ENCODE measurements around the gene SMOC2.
"Not testable (repeated sequence)": the region's sequence is repeated elsewhere in the genome, so short reads cannot be mapped to it uniquely, and the experiment has no call there.

The SMOC2 gene

DNA sequence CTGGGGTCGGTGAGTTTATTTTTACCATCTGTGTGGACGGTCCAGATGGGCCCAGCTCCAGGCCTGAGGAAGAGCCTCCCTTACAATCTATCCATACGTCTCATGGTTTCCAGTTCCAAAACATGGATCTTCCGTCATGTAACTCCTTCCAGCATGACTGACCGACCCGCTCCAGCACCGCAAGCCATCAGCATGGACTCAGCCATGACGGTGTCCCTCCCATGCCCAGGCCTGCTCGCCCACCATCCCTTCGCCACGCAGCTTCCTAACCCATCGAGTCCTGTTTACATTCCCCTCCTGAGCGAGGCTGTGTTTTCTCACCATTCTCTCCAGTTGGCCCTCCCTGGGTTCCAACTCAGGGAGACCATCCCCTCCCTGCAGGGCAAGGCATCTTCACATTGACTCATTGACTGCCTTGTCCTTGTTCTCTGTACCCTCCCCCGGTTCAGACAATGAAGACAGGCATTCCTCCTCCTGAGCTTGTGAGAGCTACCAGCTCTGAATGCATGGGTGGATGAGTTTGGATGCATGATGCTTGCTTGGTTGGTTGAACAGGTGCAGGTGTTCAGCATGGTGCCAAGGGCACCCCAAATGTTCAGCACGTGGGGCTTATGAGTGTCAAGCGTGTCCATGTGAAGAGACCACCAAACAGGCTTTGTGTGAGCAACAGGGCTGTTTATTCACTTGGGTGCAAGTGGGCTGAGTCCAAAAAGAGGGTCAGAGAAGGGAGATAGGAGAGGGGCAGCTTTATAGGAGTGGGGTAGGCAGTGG is 235.8 kb downstream of the SMOC2 start:
- Histone ChIP-seq H3K27ac (no peak overlapping the region), H3K9ac (ENCODE audit: insufficient read length) (no peak overlapping the region), H3K36me3 (ENCODE audit: insufficient read depth, low read length) (no peaks in the 10 kb centered on the region), H3K4me3 (no peak overlapping the region), H3K9me3 (ENCODE audit: low read depth, low read length) (no peaks in the 10 kb centered on the region)
- DNase-seq (ENCODE audit: low read depth, low spot score): no peak
- no peak for TF ChIP-seq POLR2AphosphoS5 (IDR thresholded peaks at IDR 0.05; ENCODE audit: borderline replicate concordance, low read depth, low read length)
- no peak for TF ChIP-seq FOXP2 (optimal IDR thresholded peaks at IDR 0.05; ENCODE audit: control extremely low read depth, extremely low read length, insufficient read depth)
- TF ChIP-seq EZH2 (IDR thresholded peaks at IDR 0.05): no peak

DNA sequence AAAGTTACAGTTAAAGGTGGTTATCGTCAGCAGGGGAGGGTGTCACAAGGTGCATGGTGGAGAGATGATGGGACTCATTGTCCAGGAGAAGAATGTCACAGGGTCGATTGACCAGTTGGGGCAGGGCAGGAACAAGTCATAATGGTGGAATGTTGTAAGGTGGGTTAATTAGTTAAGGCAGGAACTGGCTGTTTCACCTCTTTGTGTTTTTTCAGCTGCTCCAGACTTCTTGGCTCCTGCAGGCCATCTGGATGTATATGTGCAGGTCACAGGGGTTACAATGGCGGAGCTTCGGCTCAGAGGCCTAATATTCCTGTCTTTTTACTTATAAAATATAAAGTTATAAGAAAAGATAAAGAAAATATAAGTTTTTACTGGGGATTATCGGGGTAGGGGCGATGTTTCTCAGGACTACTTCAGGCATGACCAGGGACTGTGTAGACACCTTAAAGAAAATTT is 236.4 kb downstream of the SMOC2 start:
- H3K9me3 ChIP-seq (ENCODE audit: low read depth, low read length); H3K36me3 ChIP-seq (ENCODE audit: insufficient read depth, low read length); DNase-seq (ENCODE audit: low read depth, low spot score); H3K4me3 ChIP-seq; H3K9ac ChIP-seq (ENCODE audit: insufficient read length); H3K27ac ChIP-seq: not testable (repeated sequence)

DNA sequence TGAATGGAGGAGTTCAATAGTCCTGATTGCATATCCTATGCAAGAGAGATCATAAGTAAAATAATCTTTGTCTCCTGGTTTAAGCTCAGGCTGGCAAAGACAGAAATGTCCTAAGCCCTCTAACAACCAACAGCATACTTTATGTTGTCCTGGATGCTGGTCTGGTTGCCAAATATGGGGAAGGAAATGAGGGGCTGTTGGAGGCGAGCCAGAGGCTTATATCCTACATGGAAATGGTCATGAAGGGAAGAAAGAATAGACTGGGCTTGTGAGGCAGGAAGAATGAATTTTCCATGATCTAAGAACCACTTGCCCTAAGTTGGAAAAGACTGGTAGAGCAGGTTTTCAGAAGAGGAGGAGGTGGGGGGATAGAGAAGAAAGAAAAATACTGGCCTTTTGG is 237.1 kb downstream of the SMOC2 start:
- Histone ChIP-seq H3K4me3 (no peak overlapping the region), H3K27ac (no peak overlapping the region)
- TF ChIP-seq FOXP2 (optimal IDR thresholded peaks at IDR 0.05; ENCODE audit: control extremely low read depth, extremely low read length, insufficient read depth) (no peak), POLR2AphosphoS5 (IDR thresholded peaks at IDR 0.05; ENCODE audit: borderline replicate concordance, low read depth, low read length) (no peak), EZH2 (IDR thresholded peaks at IDR 0.05) (no peak)

DNA sequence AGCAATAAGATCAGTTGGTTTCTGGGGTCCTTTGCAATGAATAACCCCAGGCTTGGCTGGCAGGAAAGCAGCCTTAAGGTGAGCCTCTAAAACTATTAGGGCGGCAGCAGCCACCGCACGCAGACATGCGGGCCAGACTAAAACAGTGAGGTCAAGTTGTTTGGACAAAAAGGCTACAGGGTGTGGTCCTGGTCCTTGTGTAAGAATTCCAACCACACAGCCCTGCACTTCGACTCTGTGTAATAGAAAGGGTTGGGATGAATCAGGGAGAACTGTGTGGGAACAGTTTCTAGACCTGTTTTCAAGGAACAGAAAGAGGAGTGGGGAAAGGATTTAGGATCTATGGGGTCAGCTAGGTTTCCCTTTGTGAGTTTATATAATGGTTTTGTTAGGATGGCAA is 237.6 kb downstream of the SMOC2 start:
- Histone ChIP-seq H3K27ac (no peak overlapping the region), H3K9ac (ENCODE audit: insufficient read length) (no peak overlapping the region), H3K36me3 (ENCODE audit: insufficient read depth, low read length) (no peaks in the 10 kb centered on the region), H3K9me3 (ENCODE audit: low read depth, low read length) (no peaks in the 10 kb centered on the region), H3K4me3 (no peak overlapping the region)
- TF ChIP-seq EZH2 (IDR thresholded peaks at IDR 0.05): no peak
- no peak for TF ChIP-seq FOXP2 (optimal IDR thresholded peaks at IDR 0.05; ENCODE audit: control extremely low read depth, extremely low read length, insufficient read depth)
- no peak for TF ChIP-seq POLR2AphosphoS5 (IDR thresholded peaks at IDR 0.05; ENCODE audit: borderline replicate concordance, low read depth, low read length)
- no peak for DNase-seq (ENCODE audit: low read depth, low spot score)

More for the DNA sequence above, 237.1 kb downstream of the SMOC2 start:
- DNase-seq (ENCODE audit: low read depth, low spot score): no peak
- Histone ChIP-seq H3K36me3 (ENCODE audit: insufficient read depth, low read length) (no peaks in the 10 kb centered on the region), H3K9me3 (ENCODE audit: low read depth, low read length) (no peaks in the 10 kb centered on the region), H3K9ac (ENCODE audit: insufficient read length) (no peak overlapping the region)

DNA sequence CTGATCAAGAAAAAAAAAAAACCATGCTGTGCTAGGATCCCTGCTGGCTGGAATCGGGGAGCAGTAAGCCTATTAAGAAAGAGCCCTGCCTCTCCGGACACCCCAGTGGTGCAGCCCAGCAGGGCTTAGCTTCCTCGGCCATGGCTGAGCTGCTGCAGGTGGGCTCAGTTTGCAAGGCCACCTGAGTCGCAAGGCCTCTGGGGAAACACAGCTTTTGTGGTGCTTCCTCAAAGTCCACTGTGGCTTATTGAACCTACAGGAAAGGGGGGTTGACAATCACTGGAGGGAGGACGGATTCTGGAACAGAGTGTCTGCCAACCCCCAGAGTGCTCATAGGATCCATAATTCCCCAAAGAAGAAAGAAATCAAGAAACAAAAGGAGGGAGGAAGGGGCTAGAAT is 240.8 kb downstream of the SMOC2 start:
- TF ChIP-seq FOXP2 (optimal IDR thresholded peaks at IDR 0.05; ENCODE audit: control extremely low read depth, extremely low read length, insufficient read depth) (no peak), EZH2 (IDR thresholded peaks at IDR 0.05) (no peak), POLR2AphosphoS5 (IDR thresholded peaks at IDR 0.05; ENCODE audit: borderline replicate concordance, low read depth, low read length) (no peak)
- Histone ChIP-seq H3K9ac (ENCODE audit: insufficient read length) (no peak overlapping the region), H3K9me3 (ENCODE audit: low read depth, low read length) (no peaks in the 10 kb centered on the region), H3K27ac (no peak overlapping the region), H3K36me3 (ENCODE audit: insufficient read depth, low read length) (no peaks in the 10 kb centered on the region), H3K4me3 (no peak overlapping the region)
- no peak for DNase-seq (ENCODE audit: low read depth, low spot score)

DNA sequence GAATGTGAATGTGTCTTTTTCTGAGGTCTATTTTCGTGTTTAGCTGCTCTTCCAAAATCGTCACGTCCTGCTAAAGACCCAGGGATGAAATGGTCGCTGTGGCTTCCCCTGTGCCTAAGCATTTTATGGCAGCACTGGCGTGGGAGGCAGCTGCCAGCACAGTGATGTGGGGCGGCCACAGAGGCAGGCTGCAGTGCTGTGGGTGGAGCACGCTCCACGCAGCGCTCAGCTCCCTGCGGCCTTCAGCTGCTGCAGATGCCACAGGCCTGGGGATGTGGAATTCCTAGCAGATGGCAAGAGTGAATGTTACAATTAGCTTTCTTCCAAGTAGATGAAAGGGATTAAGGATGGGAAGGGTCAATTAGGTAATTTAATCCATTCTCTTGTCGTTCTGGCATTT is 242.6 kb downstream of the SMOC2 start:
- Histone ChIP-seq H3K9ac (ENCODE audit: insufficient read length) (no peak overlapping the region), H3K36me3 (ENCODE audit: insufficient read depth, low read length) (no peaks in the 10 kb centered on the region), H3K4me3 (no peak overlapping the region), H3K9me3 (ENCODE audit: low read depth, low read length) (no peaks in the 10 kb centered on the region), H3K27ac (no peak overlapping the region)
- TF ChIP-seq FOXP2 (optimal IDR thresholded peaks at IDR 0.05; ENCODE audit: control extremely low read depth, extremely low read length, insufficient read depth) (no peak), EZH2 (IDR thresholded peaks at IDR 0.05) (no peak), POLR2AphosphoS5 (IDR thresholded peaks at IDR 0.05; ENCODE audit: borderline replicate concordance, low read depth, low read length) (no peak)
- no peak for DNase-seq (ENCODE audit: low read depth, low spot score)

DNA sequence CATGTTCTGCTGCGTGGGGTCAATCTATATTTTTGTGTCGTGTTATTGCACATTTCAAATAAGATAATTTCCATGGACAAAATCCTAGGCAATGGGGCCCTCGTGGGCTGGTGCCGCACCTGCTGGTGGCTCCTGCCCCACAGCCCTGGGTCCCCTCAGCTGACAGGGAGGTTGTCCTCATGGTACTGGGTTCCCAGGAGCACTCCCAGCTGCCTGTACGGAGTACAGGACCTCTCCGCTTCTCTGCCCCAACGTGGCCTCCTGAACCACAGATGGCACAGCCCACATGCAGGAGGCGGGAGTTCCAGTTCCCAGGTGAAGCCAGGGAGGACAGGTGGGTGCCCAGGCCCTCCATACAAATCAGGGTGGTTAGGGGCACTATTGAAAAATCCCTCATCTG is 243.5 kb downstream of the SMOC2 start:
- TF ChIP-seq EZH2 (IDR thresholded peaks at IDR 0.05) (no peak), FOXP2 (optimal IDR thresholded peaks at IDR 0.05; ENCODE audit: control extremely low read depth, extremely low read length, insufficient read depth) (no peak), POLR2AphosphoS5 (IDR thresholded peaks at IDR 0.05; ENCODE audit: borderline replicate concordance, low read depth, low read length) (no peak)
- H3K4me3 ChIP-seq: no peak overlapping the region
- no peak overlapping the region for H3K9ac ChIP-seq (ENCODE audit: insufficient read length)
- H3K36me3 ChIP-seq (ENCODE audit: insufficient read depth, low read length): no peaks in the 10 kb centered on the region
- no peak for DNase-seq (ENCODE audit: low read depth, low spot score)
- H3K9me3 ChIP-seq (ENCODE audit: low read depth, low read length): no peaks in the 10 kb centered on the region
- H3K27ac ChIP-seq: no peak overlapping the region

GRCh38 chr6:168684906-168685305 is 243.9 kb downstream of the SMOC2 start:
- no peak for DNase-seq (ENCODE audit: low read depth, low spot score)
- Histone ChIP-seq H3K9ac (ENCODE audit: insufficient read length) (no peak overlapping the region), H3K36me3 (ENCODE audit: insufficient read depth, low read length) (no peaks in the 10 kb centered on the region), H3K9me3 (ENCODE audit: low read depth, low read length) (no peaks in the 10 kb centered on the region), H3K4me3 (no peak overlapping the region), H3K27ac (no peak overlapping the region)
- TF ChIP-seq POLR2AphosphoS5 (IDR thresholded peaks at IDR 0.05; ENCODE audit: borderline replicate concordance, low read depth, low read length) (no peak), EZH2 (IDR thresholded peaks at IDR 0.05) (no peak), FOXP2 (optimal IDR thresholded peaks at IDR 0.05; ENCODE audit: control extremely low read depth, extremely low read length, insufficient read depth) (no peak)
